22Rv1 (cell line): ENCODE data around the gene YPEL1.

Source experiments
- CTCF ChIP-seq: fragments of 450-650 bp; IDR thresholded peaks from 2 replicates; pipeline ENCODE4 v1.5.1; 2017; ENCODE audit warnings: mild to moderate bottlenecking
- ZFX ChIP-seq: fragments of 450-650 bp; IDR thresholded peaks from 2 replicates; pipeline ENCODE4 v1.6.1; 2017; ENCODE audit warnings: antibody characterized with exemption, borderline replicate concordance

GRCh38 chr22:21707677-21708076 is 27.9 kb downstream of the YPEL1 start:
- no peak for TF ChIP-seq CTCF
- no peak for TF ChIP-seq ZFX
